Posterior cingulate gyrus (tissue), 11 donors: ENCODE data around the gene ABCB10.
"Not testable (repeated sequence)": the region's sequence is repeated elsewhere in the genome, so short reads cannot be mapped to it uniquely, and the experiment has no call there.

Experiments used
- DNase-seq, 10 donors: peaks; one replicate each; pipeline versions ENCODE4 v3.0.0 to v3.0.0-alpha.2; 2020 to 2021; ENCODE audit warnings: mixed read lengths in 3 of 10
- intact Hi-C: fragments of 100-400 bp; cut with DNase I; formaldehyde crosslinking; loops from one replicate; pipeline ENCODE4 v1.15.1; 2023

ABCB10 gene

GRCh38 chr1:229558460-229559335, at the start of gene ABCB10:
ABCB10 (minus strand) TSS chr1:229558707; CDS start chr1:229558652, 55 bp downstream.
- intact Hi-C loops: loop anchor here (1.0 to 2.0 kb wide), 3 partner anchors 20 to 67 kb away; partner anchors contain the start of gene NUP133

DNA sequence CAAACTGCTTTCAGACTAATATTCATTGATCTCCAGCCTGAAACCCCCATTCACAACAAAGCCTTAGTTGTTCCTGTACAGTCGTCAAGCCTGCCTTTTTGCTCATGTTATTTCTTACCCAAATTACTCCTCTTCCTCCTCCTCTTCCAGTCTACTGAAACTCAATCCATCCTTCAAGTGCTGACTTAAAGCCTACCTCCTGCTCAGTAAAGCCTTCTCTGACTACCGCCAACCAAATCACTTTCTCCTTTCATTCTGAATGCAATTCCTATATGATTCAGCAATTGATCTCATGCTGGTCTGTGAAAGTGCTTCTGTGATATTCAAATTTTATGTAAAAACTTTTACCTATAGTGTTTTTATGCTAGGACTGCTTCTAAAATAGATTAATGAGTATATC, 48.9 kb upstream of the ABCB10 start:
- DNase-seq: no peak
- intact Hi-C loops: no loop called here

More at GRCh38 chr1:229558460-229559335, at the start of gene ABCB10:
- DNase-seq: peak; percentile 92 to 99 (median 94)

DNA sequence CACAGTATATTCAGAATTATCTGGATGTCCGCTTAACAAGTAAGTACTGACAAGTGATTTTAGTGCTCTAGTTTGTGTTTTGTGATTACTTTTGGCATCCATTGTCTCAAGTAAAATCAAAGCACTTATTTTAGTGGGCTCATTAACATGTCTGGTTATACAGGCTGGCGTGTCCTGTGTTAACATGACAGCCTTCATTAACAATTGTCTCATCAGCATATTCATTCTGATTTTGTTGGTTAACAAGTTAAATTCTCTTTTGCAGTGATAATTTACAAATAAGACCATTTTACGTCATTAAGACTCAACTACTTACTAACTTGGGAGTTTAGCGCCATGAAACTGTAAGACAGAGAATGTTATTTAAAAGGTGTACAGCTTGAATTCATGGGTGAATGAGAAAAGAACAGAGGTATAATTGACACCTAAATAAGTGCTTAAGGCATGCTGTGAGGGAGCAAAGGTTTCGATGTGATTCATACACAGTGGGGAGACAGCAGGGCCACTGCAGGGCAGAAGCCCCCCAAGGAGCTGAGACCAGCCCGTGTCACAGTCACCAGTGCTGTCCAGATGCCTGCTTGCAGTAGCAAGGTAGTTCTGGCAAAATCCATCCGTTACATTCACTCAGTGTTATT, 45.0 kb upstream of the ABCB10 start:
- intact Hi-C loops: no loop called here
- no peak for DNase-seq

- no peak for DNase-seq
- intact Hi-C loops: no loop called here
These were observed 41.7 kb upstream of the ABCB10 start for GRCh38 chr1:229600229-229600628.

DNA sequence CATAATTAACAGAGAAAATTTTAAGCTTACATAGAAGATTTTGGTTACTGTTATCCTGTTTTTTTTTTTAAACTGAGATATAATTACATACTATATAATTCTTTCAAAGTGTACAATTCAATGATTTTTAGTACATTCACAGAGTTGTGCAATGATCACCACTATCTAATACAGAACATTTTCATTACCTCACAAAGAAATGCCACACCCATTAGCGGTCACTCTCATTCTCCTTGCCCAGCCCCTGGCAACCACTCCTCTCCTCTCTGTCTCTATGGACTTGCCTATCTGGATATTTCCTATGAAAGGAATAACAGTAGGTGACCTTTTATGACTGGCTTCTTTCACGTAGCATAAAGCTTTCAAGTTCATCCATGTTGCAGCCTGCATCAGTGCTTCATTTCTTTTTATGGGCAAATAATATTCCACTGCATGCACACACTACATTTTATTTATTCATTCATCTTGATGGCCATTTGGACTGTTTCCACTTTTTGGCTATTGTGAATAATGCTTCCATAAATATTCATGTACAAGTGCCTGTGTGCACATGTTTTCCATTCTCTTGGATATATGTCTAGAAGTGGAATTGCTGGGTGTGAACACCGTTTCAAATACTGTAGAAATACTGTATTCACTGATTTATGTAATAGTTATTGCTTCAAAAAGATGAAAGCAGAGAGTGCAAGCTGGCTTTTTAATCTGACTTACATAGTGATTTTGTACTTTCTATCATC, 40.9 kb upstream of the ABCB10 start:
- intact Hi-C loops: no loop called here
- no peak for DNase-seq

DNA sequence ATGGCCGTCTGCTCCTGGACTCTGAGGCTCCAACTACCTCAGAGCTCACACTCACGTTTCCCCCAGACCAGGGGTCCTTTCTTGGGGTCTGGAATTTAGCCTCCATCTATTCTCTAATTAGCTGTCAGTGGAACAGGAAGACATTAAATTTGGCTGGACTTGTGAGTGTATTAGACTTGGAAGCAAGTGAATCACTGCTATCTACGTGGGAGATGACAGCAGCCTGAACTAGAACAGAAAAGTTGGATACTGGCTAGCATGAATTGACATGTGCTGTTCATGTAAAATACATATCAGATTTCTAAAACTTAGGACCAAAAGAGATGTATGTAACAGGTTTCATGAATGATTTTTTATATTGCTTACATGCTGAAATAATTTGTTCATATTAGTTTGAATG, 39.4 kb upstream of the ABCB10 start:
- no peak for DNase-seq
- intact Hi-C loops: no loop called here

DNA sequence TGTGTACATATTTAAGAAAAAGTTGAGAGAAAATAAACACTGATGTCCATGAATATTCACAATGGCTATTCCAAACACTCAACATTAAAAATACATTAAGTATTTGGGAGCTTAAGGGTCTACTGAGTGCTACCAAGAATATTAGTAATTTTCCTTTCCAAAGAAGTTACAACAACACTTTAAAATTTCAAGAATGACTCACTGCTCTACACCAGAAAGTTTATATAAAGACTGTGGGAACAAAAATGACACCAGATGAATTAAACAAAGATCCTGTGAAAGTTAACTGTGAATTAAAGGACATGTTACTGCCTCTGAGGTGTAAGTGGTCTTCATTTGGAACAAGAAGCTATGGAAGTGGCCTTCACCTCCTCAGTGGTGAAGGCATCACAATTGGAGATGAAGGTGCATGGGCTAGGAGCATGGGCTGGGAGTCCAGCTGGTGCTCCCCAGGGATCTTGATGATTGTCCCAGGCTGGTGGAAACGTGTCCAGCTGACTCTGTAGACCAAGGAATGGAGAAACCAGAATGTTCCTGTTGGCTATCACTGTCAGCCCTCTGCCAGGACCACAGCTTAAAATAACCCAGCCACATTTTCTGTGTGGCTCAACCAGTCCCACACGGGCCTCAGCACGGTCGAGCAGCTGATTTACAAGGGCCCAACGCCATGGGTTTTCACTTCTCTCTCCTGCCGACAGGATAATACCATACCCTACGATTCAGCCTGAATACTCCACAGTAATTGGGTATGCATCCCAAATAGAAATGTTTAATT, 38.6 kb upstream of the ABCB10 start:
- intact Hi-C loops: no loop called here
- peak in 2 of 10 donors; percentile 29 to 83 for DNase-seq

DNA sequence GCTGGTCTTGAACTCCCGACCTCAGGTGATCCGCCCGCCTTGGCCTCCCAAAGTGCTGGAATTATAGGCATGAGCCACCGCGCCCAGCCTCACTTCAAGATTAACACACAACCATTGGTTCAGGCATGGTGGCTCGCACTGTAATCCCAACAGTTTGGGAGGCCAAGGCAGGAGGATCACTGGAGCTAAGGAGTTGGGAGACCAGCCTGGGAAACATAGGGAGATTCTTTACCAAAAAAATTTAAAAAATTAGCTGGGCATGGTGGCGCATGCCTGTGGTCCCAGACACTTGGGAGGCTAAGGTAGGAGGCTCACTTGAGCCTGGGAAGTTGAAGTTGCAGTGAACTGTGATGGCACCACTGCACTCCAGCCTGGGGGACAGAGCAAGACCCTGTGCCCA, 37.4 kb upstream of the ABCB10 start:
- intact Hi-C loops, DNase-seq: not testable (repeated sequence)

GRCh38 chr1:229594227-229595008, 35.9 kb upstream of the ABCB10 start:
- intact Hi-C loops: no loop called here

DNA sequence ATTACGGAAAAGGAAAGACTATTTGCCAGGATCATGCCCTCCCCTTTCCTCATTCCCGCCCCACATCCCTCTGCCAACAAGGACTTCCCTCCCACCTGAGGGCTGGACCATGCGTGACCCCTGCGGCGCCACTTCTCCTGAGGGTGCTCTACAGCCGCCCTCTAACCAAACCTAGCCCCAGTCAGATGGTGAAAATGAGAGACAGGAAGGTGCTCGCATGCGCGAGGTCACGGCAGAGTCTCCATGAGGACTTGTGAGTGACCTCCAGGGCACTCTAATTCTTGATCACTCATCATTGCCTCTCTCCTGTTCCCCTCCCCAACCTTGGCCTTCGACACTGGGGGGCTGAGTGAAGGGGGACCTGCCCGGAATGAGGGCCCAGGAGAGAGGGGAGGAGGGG, 35.3 kb upstream of the ABCB10 start:
- no peak for DNase-seq
- intact Hi-C loops: no loop called here

More at GRCh38 chr1:229594227-229595008, 35.9 kb upstream of the ABCB10 start:
- no peak for DNase-seq

DNA sequence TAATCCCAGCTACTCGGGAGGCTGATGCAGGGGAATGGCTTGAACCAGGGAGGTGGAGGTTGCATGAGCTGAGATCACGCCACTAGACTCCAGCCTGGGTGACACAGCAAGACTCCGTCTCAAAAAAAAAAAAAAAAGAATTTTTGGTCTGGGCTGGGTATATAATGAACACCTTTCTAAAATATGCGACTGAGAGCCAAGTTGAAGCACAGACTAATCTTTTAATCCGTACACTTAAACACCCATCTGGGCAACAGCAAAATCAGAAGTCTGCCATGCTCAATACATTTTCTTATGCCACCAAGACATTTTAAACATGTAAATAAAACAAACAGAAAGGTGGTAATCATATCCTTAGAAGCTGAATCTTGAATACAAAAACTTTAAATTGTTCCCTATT, 31.6 kb upstream of the ABCB10 start:
- DNase-seq: no peak
- intact Hi-C loops: no loop called here

- DNase-seq: no peak
- intact Hi-C loops: no loop called here
These were observed 26.8 kb upstream of the ABCB10 start for GRCh38 chr1:229585338-229585737.

DNA sequence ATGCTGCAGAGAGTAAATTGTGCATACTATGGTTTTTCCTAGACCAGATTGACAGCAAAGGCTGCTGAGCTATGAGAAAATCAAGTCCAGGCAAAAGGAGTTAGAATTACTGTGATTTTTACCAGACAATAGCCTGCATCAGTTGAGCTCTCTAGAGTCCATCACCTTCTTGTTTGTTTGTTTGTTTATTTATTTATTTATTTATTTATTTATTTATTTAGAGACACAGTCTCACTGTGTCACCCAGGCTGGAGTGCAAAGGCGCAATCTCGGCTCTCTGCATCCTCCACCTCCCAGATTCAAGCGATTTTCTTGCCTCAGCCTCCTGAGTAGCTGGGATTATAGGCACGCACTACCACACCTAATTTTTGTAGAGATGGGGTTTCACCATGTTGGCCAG, 24.2 kb upstream of the ABCB10 start:
- intact Hi-C loops: no loop called here
- no peak for DNase-seq

DNA sequence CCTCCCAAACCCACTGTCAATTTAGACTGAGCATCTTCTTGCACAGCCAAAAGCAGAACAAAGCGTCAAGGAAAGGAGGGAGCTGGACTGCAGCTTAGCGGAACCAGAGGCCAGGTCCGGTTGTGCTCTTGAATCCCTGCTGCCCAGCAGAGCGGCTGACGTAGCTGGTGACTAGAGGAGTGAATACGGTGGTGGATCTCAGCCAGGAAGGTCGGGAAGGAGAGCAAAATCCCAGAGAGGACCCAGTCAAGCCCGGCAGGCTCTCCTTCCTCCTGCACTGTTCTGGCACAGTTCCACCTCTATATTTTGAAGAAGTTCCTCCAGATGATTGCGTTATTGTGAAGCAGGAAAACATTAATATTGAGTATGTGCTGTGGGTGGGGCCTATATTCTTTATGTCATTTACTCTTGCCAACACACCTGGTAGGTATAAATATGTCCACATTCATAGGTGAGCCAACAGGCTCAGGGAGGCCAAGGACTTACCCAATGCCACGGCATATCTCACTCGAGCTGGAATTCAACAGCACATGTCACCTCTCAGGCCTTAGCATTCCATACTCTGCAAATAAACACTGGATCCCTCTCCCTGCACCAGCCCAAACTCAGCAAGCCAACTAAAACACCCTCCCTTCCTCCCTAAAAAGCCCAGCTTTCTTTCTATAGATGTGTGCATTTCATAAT, 23.6 kb upstream of the ABCB10 start:
- intact Hi-C loops: no loop called here

DNA sequence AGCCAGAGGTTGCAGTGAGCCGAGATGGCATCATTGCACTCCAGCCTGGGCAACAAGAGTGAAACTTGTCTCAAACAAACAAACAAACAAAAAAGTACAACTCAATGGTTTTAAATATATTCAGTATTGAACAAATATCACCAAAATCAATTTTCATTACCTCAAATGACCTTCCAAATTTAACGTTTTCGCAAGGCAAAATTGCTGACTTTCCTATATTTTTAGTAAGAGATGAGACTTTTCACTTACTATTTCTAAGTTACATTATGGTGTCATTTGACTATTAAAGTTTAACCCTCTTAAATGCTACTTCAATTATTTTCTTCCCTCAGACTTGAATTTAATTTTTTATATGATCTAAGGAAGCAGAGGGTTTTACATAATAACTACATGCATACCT, 23.0 kb upstream of the ABCB10 start:
- intact Hi-C loops: no loop called here

More for the DNA sequence above, 23.6 kb upstream of the ABCB10 start:
- peak in 1 of 10 donors; percentile 4 for DNase-seq

DNA sequence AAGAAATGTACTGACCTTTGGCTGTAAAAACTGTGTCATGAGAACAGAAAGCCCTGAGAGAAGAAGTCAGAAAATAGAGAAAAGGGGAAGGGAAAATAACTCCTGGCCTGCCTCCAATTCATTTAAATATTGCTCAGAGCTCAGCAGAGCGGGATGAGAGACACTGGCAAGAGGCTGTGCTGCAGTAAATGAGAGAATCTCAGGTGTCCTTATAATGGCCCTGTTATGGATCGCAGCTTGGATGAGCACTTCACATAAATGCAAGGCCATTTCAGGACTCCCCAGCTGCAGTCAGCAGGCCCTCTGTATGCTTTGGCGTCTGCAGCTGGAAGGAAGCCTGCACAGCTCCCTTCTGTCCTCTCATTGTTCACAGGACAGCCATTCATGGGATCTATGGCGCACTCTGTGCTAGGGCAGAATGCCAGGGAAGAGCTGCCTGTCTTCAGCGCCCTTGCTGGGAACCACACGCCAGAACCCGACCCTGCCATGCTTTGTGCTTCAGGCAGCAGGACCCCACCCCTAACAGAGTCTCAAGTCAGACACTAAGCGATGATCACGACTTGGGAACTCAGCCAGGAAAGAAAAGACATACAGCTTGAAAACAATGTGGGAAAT, 20.7 kb upstream of the ABCB10 start:
- peak; percentile 72 to 98 (median 86) for DNase-seq
- intact Hi-C loops: loop anchor here (2.0 to 5.0 kb wide), 2 partner anchors 20 to 48 kb away; partner anchors contain the start of genes ABCB10, TAF5L and URB2

More for the DNA sequence above, 23.0 kb upstream of the ABCB10 start:
- no peak for DNase-seq

GRCh38 chr1:229578168-229579058, 19.9 kb upstream of the ABCB10 start:
- peak in 1 of 10 donors; percentile 17 for DNase-seq
- intact Hi-C loops: loop anchor here (2.0 to 5.0 kb wide), 2 partner anchors 20 to 49 kb away; partner anchors contain the start of genes ABCB10, TAF5L and URB2
